Loucy (cell line): ENCODE data around the gene OR13J1.

Experiments used
- H2AFZ ChIP-seq: fragments of 200-600 bp; sonication (generic); 2 replicates; pipeline ENCODE4 v1.6.0; 2016; ENCODE audit warnings: antibody characterized with exemption, mild to moderate bottlenecking, low read length, moderate library complexity
- H3F3A ChIP-seq: fragments of 200-600 bp; 2 replicates; pipeline ENCODE4 v1.6.0; 2016; ENCODE audit warnings: antibody characterized with exemption, low read depth, mild to moderate bottlenecking
- H3K27me3 ChIP-seq: fragments of 200-600 bp; sonication (generic); 2 replicates; pipeline ENCODE4 v1.6.1; 2014; ENCODE audit warnings: low read length, mild to moderate bottlenecking; ENCODE audit not compliant: insufficient read depth, poor library complexity, severe bottlenecking
- H3K36me3 ChIP-seq: fragments of 200-600 bp; sonication (generic); 2 replicates; pipeline ENCODE4 v1.6.1; 2016; ENCODE audit warnings: low read length; ENCODE audit not compliant: insufficient read depth
- H3K4me1 ChIP-seq: fragments of 200-600 bp; sonication (generic); 2 replicates; pipeline ENCODE4 v1.5.1; 2014; ENCODE audit warnings: low read length, mild to moderate bottlenecking; ENCODE audit not compliant: insufficient read depth, poor library complexity, severe bottlenecking
- H3K4me2 ChIP-seq: fragments of 200-600 bp; sonication (generic); 2 replicates; pipeline ENCODE4 v1.6.0; 2014; ENCODE audit warnings: antibody characterized with exemption, low read length, low read depth, mild to moderate bottlenecking; ENCODE audit not compliant: poor library complexity, severe bottlenecking
- H3K4me3 ChIP-seq: fragments of 200-600 bp; sonication (generic); 2 replicates; pipeline ENCODE4 v1.5.1; 2014; ENCODE audit warnings: low read length, mild to moderate bottlenecking, mixed read lengths; ENCODE audit not compliant: poor library complexity, severe bottlenecking
- H3K79me2 ChIP-seq: fragments of 200-600 bp; sonication (generic); 2 replicates; pipeline ENCODE4 v1.6.1; 2014; ENCODE audit warnings: low read length; ENCODE audit not compliant: insufficient read depth
- H3K9ac ChIP-seq: fragments of 200-600 bp; sonication (generic); 2 replicates; pipeline ENCODE4 v1.6.0; 2014; ENCODE audit warnings: mild to moderate bottlenecking, low read depth, low read length, moderate library complexity; ENCODE audit not compliant: poor library complexity, severe bottlenecking
- H3K9me2 ChIP-seq: fragments of 200-600 bp; sonication (generic); replicated peaks from 2 replicates; pipeline ENCODE4 v1.6.1; 2016; ENCODE audit warnings: low read depth, low read length, mixed read lengths
- H3K9me3 ChIP-seq: fragments of 200-600 bp; sonication (generic); 2 replicates; pipeline ENCODE4 v1.6.1; 2014; ENCODE audit warnings: mild to moderate bottlenecking, antibody characterized with exemption, low read length, low read depth; ENCODE audit not compliant: insufficient read depth
- H4K20me1 ChIP-seq: fragments of 200-600 bp; sonication (generic); 2 replicates; pipeline ENCODE4 v1.6.0; 2014; ENCODE audit warnings: antibody characterized with exemption, low read length, mild to moderate bottlenecking; ENCODE audit not compliant: insufficient read depth, poor library complexity, severe bottlenecking
- CTCF ChIP-seq: fragments of 200-600 bp; sonication (generic); conservative IDR thresholded peaks from 2 replicates; pipeline ENCODE4 v1.5.1; 2014; ENCODE audit warnings: mild to moderate bottlenecking, antibody characterized with exemption, low read length
- EZH2phosphoT487 ChIP-seq: fragments of 200-600 bp; IDR thresholded peaks from 2 replicates; pipeline ENCODE4 v1.6.1; 2018; ENCODE audit warnings: antibody characterized with exemption, mild to moderate bottlenecking, moderate library complexity, borderline replicate concordance

Gene OR13J1

GRCh38 chr9:35840881-35841644 is 29.1 kb downstream of the OR13J1 start:
- H3K9me3 ChIP-seq: no peaks in the 10 kb centered on the region
- H3K9ac ChIP-seq: no peak overlapping the region
- no peaks in the 10 kb centered on the region for H3K36me3 ChIP-seq
- H2AFZ ChIP-seq: no peak overlapping the region
- H3K79me2 ChIP-seq: no peaks in the 10 kb centered on the region
- no peak overlapping the region for H3K4me2 ChIP-seq
- H4K20me1 ChIP-seq: no peaks in the 10 kb centered on the region
- peaks cover 4% of the 10 kb centered on the region for H3K4me1 ChIP-seq
- TF ChIP-seq EZH2phosphoT487 (no peak), CTCF (no peak)
- no peaks in the 10 kb centered on the region for H3K9me2 ChIP-seq
- H3F3A ChIP-seq: no peaks in the 10 kb centered on the region
- no peaks in the 10 kb centered on the region for H3K27me3 ChIP-seq
- H3K4me3 ChIP-seq: no peak overlapping the region

GRCh38 chr9:35839926-35840325 is 30.3 kb downstream of the OR13J1 start:
- H3K9me3 ChIP-seq: no peaks in the 10 kb centered on the region
- TF ChIP-seq EZH2phosphoT487: no peak
- H3K79me2 ChIP-seq: no peaks in the 10 kb centered on the region
- H3K4me1 ChIP-seq: peaks cover 7% of the 10 kb centered on the region
- H4K20me1 ChIP-seq: no peaks in the 10 kb centered on the region
- H3K27me3 ChIP-seq: no peaks in the 10 kb centered on the region
- H2AFZ ChIP-seq: no peak overlapping the region
- H3K9ac ChIP-seq: no peak overlapping the region
- no peaks in the 10 kb centered on the region for H3K9me2 ChIP-seq
- no peaks in the 10 kb centered on the region for H3K36me3 ChIP-seq
- H3K4me2 ChIP-seq: no peak overlapping the region
- no peak overlapping the region for H3K4me3 ChIP-seq
- H3F3A ChIP-seq: no peaks in the 10 kb centered on the region

GRCh38 chr9:35836595-35836994 is 33.6 kb downstream of the OR13J1 start:
- Histone ChIP-seq H3K4me3 (no peak overlapping the region), H3K9me3 (no peaks in the 10 kb centered on the region), H3K9ac (no peak overlapping the region), H3K36me3 (no peaks in the 10 kb centered on the region), H3K4me1 (peaks cover 32% of the 10 kb centered on the region), H2AFZ (no peak overlapping the region), H3K9me2 (no peaks in the 10 kb centered on the region), H4K20me1 (no peaks in the 10 kb centered on the region), H3K4me2 (no peak overlapping the region), H3F3A (no peaks in the 10 kb centered on the region), H3K79me2 (no peaks in the 10 kb centered on the region), H3K27me3 (no peaks in the 10 kb centered on the region)
- TF ChIP-seq CTCF: no peak
- TF ChIP-seq EZH2phosphoT487: no peak

GRCh38 chr9:35835766-35836165 is 34.4 kb downstream of the OR13J1 start:
- Histone ChIP-seq H3K4me1 (peaks cover 40% of the 10 kb centered on the region), H3K4me3 (no peak overlapping the region), H3K27me3 (no peaks in the 10 kb centered on the region), H4K20me1 (no peaks in the 10 kb centered on the region), H2AFZ (no peak overlapping the region), H3F3A (no peaks in the 10 kb centered on the region), H3K9ac (no peak overlapping the region), H3K4me2 (no peak overlapping the region), H3K9me2 (no peaks in the 10 kb centered on the region), H3K36me3 (no peaks in the 10 kb centered on the region), H3K9me3 (no peaks in the 10 kb centered on the region), H3K79me2 (no peaks in the 10 kb centered on the region)
- TF ChIP-seq CTCF: no peak
- no peak for TF ChIP-seq EZH2phosphoT487
